CD4-positive, alpha-beta T cell treated with Interleukin-6 for 4 hours (primary cell): ENCODE measurements around the gene PXMP2.

Source experiments
- DNase-seq: peaks from one replicate; pipeline ENCODE4 v3.0.0-alpha.2; 2020; ENCODE audit warnings: mixed read lengths

The PXMP2 gene

DNA sequence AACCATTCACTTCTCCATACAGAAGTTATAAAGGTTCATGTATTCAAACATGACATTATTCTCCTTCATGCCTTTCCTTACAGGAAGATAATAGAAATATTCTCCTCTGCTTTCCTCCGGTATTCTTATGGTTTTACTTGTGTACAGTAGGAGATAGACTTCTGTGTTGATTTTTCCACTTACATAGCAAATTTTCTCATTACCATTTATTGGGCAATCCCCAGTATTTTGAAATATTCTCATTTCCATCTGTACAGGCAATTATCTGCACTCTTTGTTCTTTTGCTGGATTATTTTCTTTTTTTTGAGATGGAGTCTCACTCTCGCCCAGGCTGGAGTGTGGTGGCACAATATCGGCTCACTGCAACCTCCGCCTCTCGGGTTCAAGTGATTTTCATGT lies 11.0 kb downstream of the PXMP2 start:
- DNase-seq = no peak

DNA sequence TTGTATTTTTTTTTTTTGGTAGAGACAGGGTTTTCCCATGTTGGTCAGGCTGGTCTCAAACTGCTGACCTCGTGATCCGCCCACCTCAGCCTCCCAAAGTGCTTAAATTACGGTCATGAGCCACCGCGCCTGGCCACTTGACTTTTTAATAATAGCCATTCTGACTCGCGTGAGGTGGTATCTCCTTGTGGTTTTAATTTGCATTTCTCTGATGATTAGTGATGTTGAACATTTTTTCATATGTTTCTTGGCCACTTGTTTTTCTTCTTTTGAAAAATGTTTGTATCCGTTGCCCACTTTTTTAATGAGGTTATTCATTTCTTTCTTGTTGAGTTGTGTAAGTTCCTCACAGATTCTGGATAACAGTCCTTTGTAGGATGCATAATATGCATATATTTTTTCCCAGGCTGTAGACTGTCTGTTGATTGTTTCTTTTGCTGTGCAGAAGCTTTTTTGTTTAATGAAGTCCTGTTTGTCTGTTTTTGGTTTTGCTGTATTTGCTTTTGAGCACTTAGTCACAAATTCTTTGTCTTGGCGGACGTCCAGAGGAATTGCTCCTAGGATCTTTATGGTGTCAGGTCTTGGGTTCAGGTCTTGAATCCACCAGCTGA lies 12.9 kb downstream of the PXMP2 start:
- no peak for DNase-seq

DNA sequence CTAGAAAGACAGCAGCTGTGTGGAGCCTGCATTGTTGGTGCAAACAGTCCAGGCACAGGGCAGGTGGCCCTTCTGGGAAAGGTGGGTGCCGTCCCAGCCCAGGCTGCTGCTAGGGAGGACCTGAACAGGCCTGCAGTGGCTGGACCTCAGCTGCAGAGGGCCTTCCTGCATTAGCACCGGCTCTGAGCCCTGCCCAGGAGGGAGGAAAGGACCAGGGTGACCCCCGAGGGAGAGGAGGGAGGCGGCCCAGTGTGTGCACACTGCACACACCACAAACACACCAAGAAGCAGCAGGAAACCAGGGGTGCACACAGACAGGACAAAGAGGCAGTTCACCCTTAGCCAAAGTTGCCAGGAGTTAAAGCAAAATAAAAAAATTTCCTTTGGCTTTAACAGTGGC lies 15.3 kb downstream of the PXMP2 start:
- DNase-seq = no peak

DNA sequence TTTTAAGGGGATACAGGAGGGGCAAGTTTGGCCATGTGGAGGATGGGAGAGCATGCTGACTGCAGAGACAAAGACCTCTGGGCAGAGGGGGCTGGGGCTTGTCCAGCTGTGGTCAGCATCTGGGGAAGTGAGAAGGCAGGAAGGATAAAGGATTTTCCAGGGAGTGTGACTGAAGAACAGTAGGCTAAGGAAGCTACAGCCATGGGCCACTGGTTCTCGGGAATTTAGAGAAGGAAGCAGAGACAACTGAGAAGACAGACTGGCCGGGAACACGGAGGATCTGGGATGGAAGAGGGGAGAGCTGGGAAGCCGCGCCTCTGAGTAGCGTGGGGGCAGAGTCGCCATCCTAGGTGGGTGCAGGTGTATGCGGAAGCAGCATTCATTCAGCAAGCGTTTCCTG lies 16.3 kb downstream of the PXMP2 start:
- no peak for DNase-seq

DNA sequence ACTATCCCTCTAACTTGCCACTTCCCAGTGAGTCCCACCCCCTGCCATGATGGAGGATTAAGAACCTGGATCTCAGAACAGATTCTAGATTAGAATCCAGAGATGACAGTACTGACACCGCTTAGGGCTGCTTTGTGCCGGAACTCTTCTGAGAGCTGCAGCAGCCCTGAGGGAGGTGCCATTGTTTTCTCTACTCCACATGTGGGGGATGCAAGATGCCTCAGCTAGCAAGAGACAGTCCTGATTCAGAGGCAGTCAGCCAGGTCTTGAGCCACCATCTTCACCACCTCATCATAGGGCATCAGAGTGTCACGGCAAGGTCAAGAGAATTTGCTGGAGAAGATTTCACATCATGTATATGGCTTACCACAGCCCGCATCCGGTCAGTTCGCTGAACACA lies 19.9 kb downstream of the PXMP2 start:
- DNase-seq = no peak

DNA sequence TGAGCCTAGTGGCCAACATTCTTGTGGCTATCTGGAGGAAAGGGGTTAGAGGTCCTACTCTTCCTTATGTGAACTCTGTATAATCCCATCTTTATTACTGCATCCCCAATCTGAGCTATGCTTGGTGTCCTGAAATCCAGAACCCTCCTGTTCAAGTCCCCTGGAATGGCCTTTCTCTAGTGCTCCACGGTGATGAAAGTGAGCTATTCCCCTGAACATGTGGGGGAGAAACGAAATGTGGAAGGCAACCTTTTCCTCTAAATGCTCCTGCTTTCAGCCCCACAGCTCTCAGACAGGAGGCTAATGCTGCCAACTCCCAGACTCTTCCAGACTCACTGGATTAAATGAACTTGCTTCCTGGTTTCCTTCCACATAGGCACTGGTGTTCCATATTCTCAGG lies 20.8 kb downstream of the PXMP2 start:
- DNase-seq = no peak

DNA sequence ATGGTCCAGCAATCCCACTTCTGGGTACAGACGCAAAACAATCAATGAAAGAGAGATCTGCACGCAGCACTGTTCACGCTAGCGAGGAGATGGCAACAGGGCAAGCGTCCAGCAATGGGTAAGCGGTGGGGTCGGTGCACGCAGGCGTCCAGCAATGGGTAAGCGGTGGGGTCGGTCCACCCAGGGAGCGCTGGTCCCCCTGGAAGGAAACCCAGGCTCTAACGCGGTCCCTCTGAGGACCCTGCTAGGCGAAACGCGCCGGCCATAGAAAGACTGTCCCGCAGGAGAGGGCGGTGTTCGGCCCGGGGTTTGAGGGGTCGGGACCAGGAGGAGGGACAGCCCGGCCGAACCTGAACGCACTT lies 22.6 kb downstream of the PXMP2 start:
- DNase-seq = no peak

DNA sequence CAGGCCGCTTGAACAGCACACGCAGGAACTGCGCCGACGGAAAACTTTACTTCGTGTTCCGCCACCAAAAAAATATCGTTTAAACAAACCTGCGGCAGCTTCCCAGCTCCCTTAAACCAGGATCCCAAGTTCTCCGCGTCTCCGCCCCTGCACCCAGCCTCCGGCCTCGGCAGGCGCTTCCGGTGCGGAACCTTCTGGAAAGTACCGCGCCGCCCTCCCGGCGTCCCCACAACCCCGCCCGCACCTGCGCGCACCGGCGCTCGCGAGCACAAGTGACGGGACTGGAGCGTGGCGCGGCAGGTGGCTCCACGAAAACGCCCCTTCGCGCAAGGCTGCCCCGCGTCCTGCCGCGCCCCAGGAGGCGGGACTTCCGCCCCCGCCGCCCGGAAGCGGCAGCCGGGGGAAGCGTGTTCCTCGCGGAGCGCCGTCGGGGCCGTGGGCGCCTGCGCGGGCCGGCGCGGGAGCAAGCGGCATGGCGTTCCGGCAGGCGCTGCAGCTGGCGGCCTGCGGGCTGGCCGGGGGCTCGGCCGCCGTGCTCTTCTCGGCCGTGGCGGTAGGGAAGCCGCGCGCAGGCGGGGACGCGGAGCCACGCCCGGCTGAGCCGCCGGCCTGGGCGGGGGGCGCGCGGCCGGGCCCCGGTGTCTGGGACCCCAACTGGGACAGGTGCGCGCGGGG lies 23.2 kb downstream of the PXMP2 start, which contains the start of gene PGAM5:
PGAM5 (plus strand) TSS at position 438 of the 675 bp plus-strand sequence; CDS start at position 473, 35 bp downstream.
- DNase-seq = peak; percentile 95

DNA sequence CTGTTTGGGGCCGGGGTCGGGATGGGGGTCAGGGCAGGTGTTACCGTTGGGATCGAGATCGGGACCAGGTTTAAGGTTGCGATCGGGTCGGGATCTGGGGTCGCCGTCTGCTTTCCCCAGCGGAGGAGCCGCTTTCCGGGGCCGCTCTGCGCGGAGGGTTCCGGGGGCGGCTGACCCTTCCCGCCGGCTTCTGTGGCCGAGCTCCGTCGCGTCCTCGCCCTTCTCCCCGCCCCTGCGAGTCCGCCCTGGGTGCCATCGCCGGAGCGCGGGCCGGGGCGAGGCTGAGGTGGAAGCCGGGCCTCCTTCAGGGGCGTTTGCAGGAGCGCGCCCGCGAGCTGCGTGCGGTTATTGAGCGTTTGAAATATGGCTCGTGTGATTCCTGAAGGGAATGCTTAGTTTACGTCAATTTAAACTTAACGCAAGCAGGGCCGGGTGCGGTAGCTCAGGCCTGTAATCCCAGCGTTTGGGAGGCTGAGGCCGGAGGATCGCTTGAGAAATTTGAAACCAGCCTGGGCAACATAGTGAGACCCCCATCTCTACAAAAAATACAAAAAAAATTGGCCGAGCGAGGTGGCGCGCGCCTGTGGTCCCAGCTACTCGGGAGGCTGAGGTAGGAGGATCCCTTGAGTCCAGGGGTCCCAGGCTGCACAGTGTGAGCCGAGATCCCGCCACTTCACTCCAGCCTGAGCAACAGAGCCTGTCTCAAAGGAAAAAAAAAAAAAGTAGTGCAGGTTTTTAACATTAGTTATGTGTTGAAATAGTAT lies 23.9 kb downstream of the PXMP2 start:
- DNase-seq = peak; percentile 12

DNA sequence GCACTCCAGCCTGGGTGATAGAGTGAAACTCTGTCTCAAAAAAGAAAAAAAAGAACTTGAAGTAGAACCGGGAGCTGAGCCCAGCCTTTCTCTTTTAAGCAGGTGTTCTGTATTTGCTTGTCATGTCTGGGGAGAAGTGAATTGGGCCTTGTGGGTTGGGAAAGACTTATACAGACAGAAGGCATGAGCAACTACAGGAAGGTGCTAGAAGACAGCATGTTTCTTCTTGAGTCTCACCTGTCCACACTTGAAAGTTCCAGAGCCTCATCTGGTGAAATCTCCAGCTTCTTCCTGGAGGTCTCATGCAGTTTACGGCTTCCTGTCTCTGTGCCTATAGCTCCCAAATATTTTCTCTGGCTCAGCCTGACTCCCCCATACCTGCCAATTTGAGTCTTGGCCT lies 25.7 kb downstream of the PXMP2 start:
- DNase-seq = no peak

DNA sequence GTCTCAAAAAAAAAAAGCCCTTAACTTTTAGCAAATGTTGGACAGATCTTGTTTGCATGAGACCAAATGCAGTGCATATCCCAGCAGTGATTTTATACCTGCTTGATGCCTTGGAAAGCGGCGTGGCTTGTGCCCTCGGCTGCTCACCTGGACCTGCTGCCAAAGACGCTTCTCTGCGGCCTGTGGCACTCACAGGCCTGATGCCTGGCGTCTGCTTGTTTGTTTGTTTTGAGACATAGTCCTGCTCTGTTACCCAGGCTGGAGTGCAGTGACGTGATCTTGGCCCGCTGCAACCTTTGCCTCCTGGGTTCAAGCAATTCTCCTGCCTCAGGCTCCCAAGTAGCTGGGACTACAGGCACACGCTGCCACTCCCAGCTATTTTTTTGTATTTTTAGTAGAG lies 28.5 kb downstream of the PXMP2 start:
- DNase-seq = no peak

DNA sequence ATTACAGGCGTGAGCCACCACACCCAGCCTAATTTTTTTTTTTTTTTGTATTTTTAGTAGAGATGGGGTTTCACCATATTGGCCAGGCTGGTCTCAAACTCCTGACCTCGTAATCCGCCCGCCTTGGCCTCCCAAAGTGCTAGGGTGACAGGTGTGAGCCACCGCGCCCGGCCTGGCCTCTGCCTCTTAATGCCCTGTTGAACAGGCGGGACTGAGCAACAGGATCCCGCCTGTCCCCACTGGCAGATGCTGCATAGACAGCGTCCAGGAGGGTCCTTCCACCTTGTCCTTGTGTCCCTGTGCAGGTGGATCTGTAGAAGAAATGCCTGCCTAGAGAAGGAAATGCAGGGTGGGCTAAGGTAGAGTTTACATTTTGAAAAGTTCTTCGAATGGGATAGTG lies 29.0 kb downstream of the PXMP2 start:
- no peak for DNase-seq

DNA sequence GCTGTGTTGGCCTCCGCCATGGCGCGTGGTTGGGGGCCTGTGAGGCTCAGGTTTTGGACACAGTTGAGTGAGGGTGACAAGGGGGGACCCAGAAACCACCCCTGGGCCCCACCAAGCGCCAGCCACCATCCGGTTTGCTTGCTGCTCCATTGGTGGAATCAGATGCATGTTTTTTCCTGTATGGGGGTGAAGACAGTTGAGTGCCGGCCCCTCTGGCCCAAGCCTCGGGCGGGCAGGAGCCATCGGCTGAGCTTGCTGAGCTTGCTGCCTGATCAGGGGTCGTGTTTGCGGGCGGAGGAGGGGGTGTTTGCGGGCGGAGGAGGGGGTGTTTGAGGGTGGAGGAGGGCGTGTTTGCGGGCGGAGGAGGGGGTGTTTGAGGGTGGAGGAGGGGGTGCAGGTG lies 29.6 kb downstream of the PXMP2 start:
- no peak for DNase-seq

DNA sequence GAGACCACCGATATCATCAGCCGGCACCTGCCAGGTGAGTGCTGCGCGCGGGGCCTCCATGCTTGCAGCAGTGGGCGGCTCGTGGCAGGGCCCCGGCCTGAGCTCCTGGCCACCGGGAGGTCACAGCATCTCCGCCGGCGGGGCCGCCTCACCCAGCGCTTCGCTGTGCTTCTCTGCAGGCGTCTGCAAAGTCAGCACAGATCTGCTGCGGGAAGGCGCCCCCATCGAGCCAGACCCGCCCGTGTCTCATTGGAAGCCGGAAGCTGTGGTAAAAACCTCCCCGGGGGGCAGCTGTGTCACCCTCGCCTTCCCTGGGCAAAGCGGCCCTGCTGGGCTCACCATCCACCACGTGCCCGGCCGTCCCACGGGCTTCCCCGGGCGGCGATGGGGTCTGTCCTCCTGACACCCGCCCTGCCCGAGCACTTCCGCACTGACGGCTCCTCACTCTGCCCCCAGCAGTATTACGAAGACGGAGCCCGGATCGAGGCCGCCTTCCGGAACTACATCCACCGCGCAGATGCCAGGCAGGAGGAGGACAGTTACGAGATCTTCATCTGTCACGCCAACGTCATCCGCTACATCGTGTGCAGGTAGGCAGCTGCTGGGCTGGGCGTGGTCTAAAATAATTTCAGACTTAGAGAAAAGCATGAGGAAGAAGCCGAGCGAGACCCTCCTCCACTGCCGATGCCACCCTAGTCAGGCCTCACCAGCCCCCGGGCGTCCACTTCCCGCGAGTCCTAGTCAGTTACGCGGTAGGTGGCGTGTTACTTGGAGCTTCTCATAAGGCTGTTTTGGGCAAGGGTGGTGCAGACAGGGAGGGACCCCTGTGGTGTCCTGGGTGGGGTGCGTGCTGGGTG lies 30.4 kb downstream of the PXMP2 start:
- no peak for DNase-seq

DNA sequence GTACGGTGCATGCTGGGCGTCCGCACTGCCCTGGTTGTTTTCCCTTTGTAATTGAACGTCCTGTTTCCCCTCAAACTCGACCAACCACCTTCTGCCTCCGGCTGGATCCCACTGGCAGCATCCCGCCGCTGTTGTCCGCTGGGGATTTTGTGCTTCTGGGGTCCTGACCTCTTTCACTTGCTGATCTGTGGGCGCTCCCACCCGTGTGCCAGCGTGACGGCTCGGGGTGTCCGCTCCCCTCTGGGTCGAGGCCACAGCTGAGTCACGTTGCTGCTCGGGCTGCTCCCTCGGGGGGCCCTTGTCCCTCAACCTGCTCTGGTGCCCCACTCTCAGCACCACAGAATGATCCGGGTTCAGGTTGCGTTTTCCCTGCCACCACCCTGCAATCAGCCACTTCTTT lies 31.3 kb downstream of the PXMP2 start:
- no peak for DNase-seq

DNA sequence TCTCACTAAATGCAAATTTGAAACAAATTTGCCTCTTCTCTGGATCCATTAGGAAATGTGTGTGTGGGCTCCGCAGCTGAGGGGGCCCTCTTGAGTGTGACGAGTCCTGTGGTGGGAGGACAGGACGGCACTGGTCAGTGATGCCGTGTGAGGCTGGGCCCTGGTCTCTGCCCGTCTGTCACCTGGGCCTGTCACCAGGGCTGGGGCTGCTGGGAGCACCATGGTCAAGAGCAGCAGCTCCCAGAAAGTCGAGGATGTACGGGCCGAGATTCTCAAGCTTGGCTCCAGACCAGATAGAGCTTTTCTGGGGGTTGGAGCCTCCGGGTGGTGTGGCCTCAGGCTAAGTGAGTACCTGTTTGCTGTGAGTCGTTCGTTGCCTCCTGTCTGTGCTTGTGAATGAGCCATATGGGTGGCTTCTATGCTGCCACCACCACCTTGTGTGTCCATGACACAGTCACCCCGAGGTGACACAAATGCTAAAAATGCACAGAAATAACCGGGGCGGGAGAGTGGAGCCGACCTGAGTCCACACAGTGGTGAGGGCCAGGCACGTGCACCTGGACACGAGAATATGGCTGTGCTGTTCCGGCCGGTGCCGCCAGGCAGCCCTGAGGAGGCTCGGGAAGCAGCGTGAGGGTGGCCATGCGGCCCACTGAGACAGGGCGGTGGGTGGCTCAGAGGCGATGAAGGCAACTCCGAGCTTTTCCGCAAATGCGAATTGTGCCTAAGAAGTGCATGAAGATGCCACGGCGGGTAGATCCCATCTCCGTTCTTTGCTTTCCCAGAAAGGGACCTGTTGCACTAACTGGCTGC lies 32.0 kb downstream of the PXMP2 start:
- no peak for DNase-seq

DNA sequence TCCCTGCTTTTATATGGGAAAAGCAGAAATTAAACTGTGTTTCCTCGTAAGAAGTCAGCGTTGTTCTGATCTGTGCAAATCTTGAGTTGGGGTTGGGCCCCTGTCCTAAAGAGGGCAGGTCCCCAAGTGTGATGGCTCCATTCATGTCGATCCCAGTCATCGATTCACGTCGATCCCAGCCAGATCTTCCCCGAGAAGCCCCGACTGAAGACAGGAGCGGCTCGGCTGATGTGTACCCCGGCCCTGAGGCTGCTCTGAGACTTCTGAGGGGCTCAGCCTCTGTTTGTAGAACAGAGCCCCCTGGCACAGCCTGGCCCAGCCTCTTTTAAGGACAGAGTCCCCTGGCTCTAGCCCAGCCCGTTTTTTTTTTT lies 32.6 kb downstream of the PXMP2 start:
- no peak for DNase-seq

DNA sequence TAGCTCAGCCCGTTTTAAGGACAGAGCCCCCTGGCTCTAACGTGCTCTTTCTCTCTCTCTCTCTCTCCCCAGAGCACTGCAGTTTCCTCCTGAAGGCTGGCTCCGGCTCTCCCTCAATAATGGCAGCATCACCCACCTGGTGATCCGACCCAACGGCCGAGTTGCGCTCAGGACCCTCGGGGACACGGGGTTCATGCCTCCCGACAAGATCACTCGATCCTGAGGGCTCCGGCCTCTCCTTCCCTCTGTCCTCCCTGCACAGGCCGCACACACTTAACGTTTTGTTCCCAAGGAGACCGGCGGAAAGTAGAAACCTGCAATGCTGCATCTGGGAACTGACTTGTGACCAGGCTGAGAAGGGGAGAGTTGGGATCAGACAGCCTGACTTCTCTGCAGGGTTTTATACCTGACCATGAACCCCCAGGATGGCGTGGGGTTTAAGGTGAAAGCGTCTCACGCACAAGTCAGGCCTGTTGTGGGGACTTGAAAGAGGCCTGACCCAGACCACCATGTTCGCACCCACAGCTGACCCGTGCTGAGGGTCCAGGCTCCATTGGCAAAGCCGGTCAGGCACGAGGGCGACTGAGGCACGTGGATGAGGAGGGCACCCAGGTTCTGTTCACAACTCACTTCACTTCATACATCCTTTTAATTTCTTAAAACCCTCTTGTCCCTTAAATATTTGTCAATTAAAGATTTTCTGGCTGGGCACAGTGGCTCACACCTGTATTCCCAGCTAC lies 33.4 kb downstream of the PXMP2 start:
- DNase-seq = no peak

DNA sequence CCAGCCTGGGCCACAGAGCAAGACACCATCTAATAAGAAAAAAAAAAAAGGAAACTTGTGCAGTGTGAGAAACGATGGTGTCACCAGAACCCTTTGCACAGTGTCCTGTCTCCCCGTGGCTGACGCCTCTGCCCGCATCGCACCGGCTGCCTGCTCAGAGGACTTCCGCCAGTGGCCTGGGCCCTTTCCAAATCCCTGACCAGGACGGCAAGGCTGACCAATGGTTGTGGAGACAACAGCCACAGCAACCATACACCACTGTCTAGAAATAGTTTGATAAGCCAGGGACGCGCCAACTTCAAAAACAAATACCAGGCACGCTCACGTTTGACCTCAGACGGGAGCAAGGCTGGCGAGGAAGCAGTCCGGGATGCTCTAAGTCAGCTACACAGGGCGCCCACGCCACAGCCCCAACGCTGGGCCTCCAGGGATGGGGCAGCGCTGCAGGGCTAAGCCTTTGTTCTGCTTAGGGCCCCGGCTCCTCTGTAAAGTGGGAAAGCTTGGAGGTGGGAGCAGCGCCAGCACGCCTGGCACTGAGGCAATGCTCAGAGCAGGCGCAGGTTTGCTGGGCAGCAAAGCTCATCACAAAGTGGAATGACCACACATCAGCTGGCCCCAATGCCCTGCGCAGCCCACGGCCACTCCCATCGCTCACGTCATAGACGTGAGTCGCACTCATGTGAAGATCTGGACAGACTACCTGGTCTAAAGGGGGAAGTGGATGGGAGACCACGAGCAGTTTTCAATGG lies 35.8 kb downstream of the PXMP2 start:
- DNase-seq = no peak

DNA sequence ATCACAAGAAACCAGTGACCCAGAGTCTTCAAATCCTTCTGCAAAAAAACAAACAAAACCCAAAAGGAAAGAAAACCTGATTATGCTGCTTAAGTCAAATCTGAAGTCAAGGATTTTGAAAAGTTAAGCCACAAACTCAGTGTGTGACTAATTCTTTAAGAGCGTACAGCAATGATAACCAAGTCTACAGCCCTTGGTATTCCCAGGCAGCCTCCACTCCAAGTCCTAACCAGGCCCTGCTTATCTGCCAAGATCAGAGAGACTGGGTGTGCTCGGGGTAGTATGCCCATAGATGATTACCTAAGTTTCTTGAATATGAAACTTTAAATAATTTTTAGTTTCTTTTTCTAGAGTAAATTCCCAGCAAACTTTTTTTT lies 36.4 kb downstream of the PXMP2 start:
- no peak for DNase-seq
